ENCODE measurements around the gene TXLNA. TPM values are rescaled to one million over a fixed set of nuclear protein-coding genes. Genes with fewer than 3 reads are reported as not detected.

TXLNA gene
- total RNA-seq, 1 experiment from 2014 or later, result 49.8 TPM

DNA sequence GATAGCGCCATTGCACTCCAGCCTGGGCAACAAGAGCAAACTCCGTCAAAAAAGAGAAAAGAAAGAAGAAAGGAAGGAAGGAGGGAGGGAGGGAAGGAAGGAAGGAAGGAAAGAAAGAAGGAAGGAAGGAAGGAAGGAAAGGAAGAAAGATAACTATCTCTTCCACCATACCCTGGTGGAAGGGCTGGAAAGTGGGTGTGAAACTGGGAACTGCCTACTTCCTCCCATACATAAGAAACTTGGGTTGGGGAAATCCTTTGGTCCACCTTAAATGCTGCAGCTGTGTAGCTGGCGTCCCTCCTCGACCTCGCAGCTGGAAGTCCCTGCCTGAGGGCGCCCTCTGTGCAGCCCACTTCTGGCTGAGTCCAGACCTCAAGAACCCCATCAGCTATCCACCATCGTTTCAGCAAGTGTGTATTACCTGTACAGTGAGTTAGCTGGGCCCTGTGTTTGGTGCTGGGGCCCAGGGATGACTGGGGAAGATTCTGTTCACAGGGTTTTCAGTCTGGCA, 62.9 kb downstream of the TXLNA start (continued):
- TF ChIP-seq, protein P1, sequence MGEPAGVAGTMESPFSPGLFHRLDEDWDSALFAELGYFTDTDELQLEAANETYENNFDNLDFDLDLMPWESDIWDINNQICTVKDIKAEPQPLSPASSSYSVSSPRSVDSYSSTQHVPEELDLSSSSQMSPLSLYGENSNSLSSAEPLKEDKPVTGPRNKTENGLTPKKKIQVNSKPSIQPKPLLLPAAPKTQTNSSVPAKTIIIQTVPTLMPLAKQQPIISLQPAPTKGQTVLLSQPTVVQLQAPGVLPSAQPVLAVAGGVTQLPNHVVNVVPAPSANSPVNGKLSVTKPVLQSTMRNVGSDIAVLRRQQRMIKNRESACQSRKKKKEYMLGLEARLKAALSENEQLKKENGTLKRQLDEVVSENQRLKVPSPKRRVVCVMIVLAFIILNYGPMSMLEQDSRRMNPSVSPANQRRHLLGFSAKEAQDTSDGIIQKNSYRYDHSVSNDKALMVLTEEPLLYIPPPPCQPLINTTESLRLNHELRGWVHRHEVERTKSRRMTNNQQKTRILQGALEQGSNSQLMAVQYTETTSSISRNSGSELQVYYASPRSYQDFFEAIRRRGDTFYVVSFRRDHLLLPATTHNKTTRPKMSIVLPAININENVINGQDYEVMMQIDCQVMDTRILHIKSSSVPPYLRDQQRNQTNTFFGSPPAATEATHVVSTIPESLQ (CRISPR knock-in tag; IDR thresholded peaks at IDR 0.05), result no peak

DNA sequence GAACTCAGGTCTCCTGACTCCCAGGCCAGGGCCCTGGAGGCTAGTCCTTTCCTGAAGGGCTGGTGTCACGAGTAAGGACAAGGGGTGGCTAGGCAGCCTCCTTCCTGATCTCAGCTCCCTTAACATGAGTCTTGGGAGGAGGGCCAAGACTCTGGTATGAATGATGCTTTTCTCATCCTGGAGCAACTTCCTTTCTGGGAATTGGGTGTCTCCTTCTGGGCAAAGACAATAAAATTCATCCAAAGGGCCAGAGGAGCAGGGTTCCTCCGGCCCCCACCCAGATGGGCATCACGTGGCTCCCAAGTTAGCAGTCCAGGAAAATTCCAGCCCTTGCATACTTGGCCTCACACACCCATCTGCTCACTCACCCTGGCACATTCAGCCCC, 67.4 kb downstream of the TXLNA start, which contains the start of gene FAM167B:
Gene FAM167B (plus strand): TSS at position 335 of the 386 bp plus-strand sequence. CDS start 200 bp downstream, outside the sequence.
- no peaks in the 10 kb centered on the region for H3K9me3 Mint-ChIP-seq
- ChIA-PET POLR2A (interaction anchor here (0.6 kb wide), 1 partner anchor 24 kb away, joined by 5 read pairs; no protein-coding TSS in a partner anchor), CTCF (interaction anchor here (2.5 to 6.1 kb wide), 3 partner anchors 12 to 70 kb away, joined by 11 to 69 read pairs (median 22); no protein-coding TSS in a partner anchor)
- ATAC-seq, result no peak
- TF ChIP-seq, protein P2, sequence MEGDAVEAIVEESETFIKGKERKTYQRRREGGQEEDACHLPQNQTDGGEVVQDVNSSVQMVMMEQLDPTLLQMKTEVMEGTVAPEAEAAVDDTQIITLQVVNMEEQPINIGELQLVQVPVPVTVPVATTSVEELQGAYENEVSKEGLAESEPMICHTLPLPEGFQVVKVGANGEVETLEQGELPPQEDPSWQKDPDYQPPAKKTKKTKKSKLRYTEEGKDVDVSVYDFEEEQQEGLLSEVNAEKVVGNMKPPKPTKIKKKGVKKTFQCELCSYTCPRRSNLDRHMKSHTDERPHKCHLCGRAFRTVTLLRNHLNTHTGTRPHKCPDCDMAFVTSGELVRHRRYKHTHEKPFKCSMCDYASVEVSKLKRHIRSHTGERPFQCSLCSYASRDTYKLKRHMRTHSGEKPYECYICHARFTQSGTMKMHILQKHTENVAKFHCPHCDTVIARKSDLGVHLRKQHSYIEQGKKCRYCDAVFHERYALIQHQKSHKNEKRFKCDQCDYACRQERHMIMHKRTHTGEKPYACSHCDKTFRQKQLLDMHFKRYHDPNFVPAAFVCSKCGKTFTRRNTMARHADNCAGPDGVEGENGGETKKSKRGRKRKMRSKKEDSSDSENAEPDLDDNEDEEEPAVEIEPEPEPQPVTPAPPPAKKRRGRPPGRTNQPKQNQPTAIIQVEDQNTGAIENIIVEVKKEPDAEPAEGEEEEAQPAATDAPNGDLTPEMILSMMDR (IDR thresholded peaks at IDR 0.05), result no peak
- no peak for TF ChIP-seq ZNF219 (CRISPR knock-in tag; IDR thresholded peaks at IDR 0.05; ENCODE audit: borderline replicate concordance)
- TF ChIP-seq CREM (CRISPR knock-in tag; IDR thresholded peaks at IDR 0.05), result no peak
- no peak for TF ChIP-seq GTF2I (CRISPR knock-in tag; conservative IDR thresholded peaks at IDR 0.05)
- TF ChIP-seq, protein P3, sequence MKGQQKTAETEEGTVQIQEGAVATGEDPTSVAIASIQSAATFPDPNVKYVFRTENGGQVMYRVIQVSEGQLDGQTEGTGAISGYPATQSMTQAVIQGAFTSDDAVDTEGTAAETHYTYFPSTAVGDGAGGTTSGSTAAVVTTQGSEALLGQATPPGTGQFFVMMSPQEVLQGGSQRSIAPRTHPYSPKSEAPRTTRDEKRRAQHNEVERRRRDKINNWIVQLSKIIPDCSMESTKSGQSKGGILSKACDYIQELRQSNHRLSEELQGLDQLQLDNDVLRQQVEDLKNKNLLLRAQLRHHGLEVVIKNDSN (CRISPR knock-in tag; IDR thresholded peaks at IDR 0.05), result no peak
- TF ChIP-seq MXD4 (CRISPR knock-in tag; IDR thresholded peaks at IDR 0.05; ENCODE audit: borderline replicate concordance), result no peak
- no peak for TF ChIP-seq IRF2 (CRISPR knock-in tag; IDR thresholded peaks at IDR 0.05; ENCODE audit: borderline replicate concordance, low read depth)
- H3K36me3 Mint-ChIP-seq, result no peaks in the 10 kb centered on the region
- 0 out of 2 replicates have a peak within 1 kb of the TSS, but pooled peaks have one; percentile 26 for H3K4me3 Mint-ChIP-seq
- H3K27me3 Mint-ChIP-seq (ENCODE audit: low read depth), result peaks cover 4% of the 10 kb centered on the region
- peaks cover 42% of the 10 kb centered on the region for H3K4me1 Mint-ChIP-seq
- no peak for DNase-seq (ENCODE audit: low spot score)
- H3K27ac Mint-ChIP-seq, result peak within 1 kb of the TSS; percentile 48

DNA sequence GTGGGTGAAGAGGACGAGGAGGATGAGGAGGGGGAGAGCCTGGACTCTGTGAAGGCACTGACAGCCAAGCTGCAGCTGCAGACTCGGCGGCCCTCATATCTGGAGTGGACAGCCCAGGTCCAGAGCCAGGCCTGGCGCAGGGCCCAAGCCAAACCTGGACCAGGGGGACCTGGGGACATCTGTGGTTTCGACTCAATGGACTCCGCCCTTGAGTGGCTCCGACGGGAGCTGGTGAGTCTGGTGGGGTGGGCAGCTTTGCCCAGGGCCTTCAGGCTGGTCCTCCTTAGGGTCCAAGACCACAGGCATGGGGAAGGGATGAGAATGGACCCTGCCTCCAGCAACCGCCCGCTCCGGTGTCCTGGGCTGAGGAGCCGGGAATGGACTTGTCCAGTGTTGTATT, 68.0 kb downstream of the TXLNA start:
- ChIA-PET CTCF (interaction anchor here (1.1 to 6.1 kb wide), 12 partner anchors 9 to 154 kb away, joined by 4 to 75 read pairs (median 12); partner anchors contain the start of genes BSDC1, EIF3I and TMEM234), POLR2A (interaction anchor here (0.6 to 2.2 kb wide), 4 partner anchors 23 to 89 kb away, joined by 4 to 11 read pairs (median 6); partner anchors contain the start of genes CCDC28B and MARCKSL1)
- Mint-ChIP-seq H3K36me3 (no peaks in the 10 kb centered on the region), H3K27me3 (ENCODE audit: low read depth) (peaks cover 4% of the 10 kb centered on the region), H3K27ac (no peak overlapping the region), H3K4me3 (no peak overlapping the region), H3K4me1 (peaks cover 42% of the 10 kb centered on the region), H3K9me3 (no peaks in the 10 kb centered on the region)
- ATAC-seq, result no peak
- no peak for DNase-seq (ENCODE audit: low spot score)
- TF ChIP-seq, protein P4, sequence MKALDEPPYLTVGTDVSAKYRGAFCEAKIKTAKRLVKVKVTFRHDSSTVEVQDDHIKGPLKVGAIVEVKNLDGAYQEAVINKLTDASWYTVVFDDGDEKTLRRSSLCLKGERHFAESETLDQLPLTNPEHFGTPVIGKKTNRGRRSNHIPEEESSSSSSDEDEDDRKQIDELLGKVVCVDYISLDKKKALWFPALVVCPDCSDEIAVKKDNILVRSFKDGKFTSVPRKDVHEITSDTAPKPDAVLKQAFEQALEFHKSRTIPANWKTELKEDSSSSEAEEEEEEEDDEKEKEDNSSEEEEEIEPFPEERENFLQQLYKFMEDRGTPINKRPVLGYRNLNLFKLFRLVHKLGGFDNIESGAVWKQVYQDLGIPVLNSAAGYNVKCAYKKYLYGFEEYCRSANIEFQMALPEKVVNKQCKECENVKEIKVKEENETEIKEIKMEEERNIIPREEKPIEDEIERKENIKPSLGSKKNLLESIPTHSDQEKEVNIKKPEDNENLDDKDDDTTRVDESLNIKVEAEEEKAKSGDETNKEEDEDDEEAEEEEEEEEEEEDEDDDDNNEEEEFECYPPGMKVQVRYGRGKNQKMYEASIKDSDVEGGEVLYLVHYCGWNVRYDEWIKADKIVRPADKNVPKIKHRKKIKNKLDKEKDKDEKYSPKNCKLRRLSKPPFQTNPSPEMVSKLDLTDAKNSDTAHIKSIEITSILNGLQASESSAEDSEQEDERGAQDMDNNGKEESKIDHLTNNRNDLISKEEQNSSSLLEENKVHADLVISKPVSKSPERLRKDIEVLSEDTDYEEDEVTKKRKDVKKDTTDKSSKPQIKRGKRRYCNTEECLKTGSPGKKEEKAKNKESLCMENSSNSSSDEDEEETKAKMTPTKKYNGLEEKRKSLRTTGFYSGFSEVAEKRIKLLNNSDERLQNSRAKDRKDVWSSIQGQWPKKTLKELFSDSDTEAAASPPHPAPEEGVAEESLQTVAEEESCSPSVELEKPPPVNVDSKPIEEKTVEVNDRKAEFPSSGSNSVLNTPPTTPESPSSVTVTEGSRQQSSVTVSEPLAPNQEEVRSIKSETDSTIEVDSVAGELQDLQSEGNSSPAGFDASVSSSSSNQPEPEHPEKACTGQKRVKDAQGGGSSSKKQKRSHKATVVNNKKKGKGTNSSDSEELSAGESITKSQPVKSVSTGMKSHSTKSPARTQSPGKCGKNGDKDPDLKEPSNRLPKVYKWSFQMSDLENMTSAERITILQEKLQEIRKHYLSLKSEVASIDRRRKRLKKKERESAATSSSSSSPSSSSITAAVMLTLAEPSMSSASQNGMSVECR (CRISPR knock-in tag; IDR thresholded peaks at IDR 0.05; ENCODE audit: borderline replicate concordance), result 0 out of 2 replicates have a peak, but pooled peaks have one; percentile 12
- TF ChIP-seq, protein P2 (IDR thresholded peaks at IDR 0.05), result no peak
- TF ChIP-seq, protein P5, sequence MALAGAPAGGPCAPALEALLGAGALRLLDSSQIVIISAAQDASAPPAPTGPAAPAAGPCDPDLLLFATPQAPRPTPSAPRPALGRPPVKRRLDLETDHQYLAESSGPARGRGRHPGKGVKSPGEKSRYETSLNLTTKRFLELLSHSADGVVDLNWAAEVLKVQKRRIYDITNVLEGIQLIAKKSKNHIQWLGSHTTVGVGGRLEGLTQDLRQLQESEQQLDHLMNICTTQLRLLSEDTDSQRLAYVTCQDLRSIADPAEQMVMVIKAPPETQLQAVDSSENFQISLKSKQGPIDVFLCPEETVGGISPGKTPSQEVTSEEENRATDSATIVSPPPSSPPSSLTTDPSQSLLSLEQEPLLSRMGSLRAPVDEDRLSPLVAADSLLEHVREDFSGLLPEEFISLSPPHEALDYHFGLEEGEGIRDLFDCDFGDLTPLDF (CRISPR knock-in tag; IDR thresholded peaks at IDR 0.05), result 0 out of 2 replicates have a peak, but pooled peaks have one; percentile 22
